Calu3 (cell line): ENCODE data around the gene HELQ. TPM values are rescaled to one million over a fixed set of nuclear protein-coding genes. Genes with fewer than 3 reads are reported as not detected.

ENCODE experiments used
- BruUV-seq: library from RNA; stranded (reverse); fragments of 400-500 nt; replicated peaks from 2 replicates; lab custom pipeline; 2021; lab: Mats Ljungman, UMichigan
- CTCF ChIA-PET: fragments of 300-600 bp; sonication (Branson Sonifier 250); formaldehyde crosslinking; loops from one replicate; lab custom pipeline; 2022; ENCODE audit warnings: antibody characterized with exemption; lab: Charles Lee
- DNase-seq: peaks from one replicate; pipeline ENCODE4 v3.0.0; 2022
- H3K27ac Mint-ChIP-seq: one replicate; pipeline ENCODE4 v1.8.0; 2022; ENCODE audit warnings: mixed read lengths; ENCODE audit not compliant: unreplicated experiment
- H3K27me3 Mint-ChIP-seq: one replicate; pipeline ENCODE4 v1.8.0; 2022; ENCODE audit warnings: mixed read lengths; ENCODE audit not compliant: unreplicated experiment
- H3K36me3 Mint-ChIP-seq: one replicate; pipeline ENCODE4 v1.8.0; 2022; ENCODE audit warnings: mild to moderate bottlenecking, moderate library complexity, mixed read lengths; ENCODE audit not compliant: insufficient read depth, unreplicated experiment
- H3K4me1 Mint-ChIP-seq: one replicate; pipeline ENCODE4 v1.8.0; 2022; ENCODE audit warnings: mild to moderate bottlenecking, low read depth, mixed read lengths; ENCODE audit not compliant: unreplicated experiment
- H3K4me3 Mint-ChIP-seq: one replicate; pipeline ENCODE4 v1.8.0; 2022; ENCODE audit warnings: mild to moderate bottlenecking, low read depth, moderate library complexity, mixed read lengths; ENCODE audit not compliant: unreplicated experiment
- H3K9me3 Mint-ChIP-seq: one replicate; pipeline ENCODE4 v1.8.0; 2022; ENCODE audit warnings: low read depth, mixed read lengths; ENCODE audit not compliant: unreplicated experiment
- CTCF ChIP-seq: fragments of 200-600 bp; IDR thresholded peaks from one replicate; pipeline ENCODE4 v1.8.0; 2022; ENCODE audit warnings: antibody characterized with exemption; ENCODE audit not compliant: unreplicated experiment
- intact Hi-C: fragments of 100-400 bp; cut with micrococcal nuclease; formaldehyde crosslinking; loops from one replicate; pipeline ENCODE4 v1.10.0; 2022; ENCODE audit not compliant: unreplicated experiment
- total RNA-seq: library from RNA; stranded (reverse); gene quantifications from 2 replicates; pipeline ENCODE4 v1.2.3, GENCODE V29; 2022

Gene HELQ
- total RNA-seq, 1 experiment from 2014 or later, result 7.8 TPM

GRCh38 chr4:83370640-83370906 lies 85.0 kb downstream of the HELQ start:
- no TSS peak for BruUV-seq
- CTCF ChIA-PET, result no interaction called here
- Mint-ChIP-seq H3K4me3 (no peak overlapping the region), H3K4me1 (no peaks in the 10 kb centered on the region), H3K27me3 (no peaks in the 10 kb centered on the region), H3K9me3 (no peaks in the 10 kb centered on the region), H3K36me3 (no peaks in the 10 kb centered on the region), H3K27ac (no peak overlapping the region)
- no peak for DNase-seq
- TF ChIP-seq CTCF, result no peak
- intact Hi-C loops, result no loop called here

GRCh38 chr4:83369831-83370639 lies 85.6 kb downstream of the HELQ start:
- Mint-ChIP-seq H3K27ac (no peak overlapping the region), H3K9me3 (no peaks in the 10 kb centered on the region)
- no TSS peak for BruUV-seq

GRCh38 chr4:83364312-83364711 lies 91.3 kb downstream of the HELQ start:
- Mint-ChIP-seq H3K27ac (no peak overlapping the region), H3K27me3 (no peaks in the 10 kb centered on the region), H3K9me3 (no peaks in the 10 kb centered on the region), H3K36me3 (no peaks in the 10 kb centered on the region), H3K4me3 (no peak overlapping the region), H3K4me1 (peaks cover 10% of the 10 kb centered on the region)
- BruUV-seq, result no TSS peak
- intact Hi-C loops, result loop anchor here (5.0 to 10.0 kb wide), 2 partner anchors 88 to 270 kb away; no protein-coding TSS in a partner anchor
- no peak for DNase-seq
- no peak for TF ChIP-seq CTCF
- CTCF ChIA-PET, result no interaction called here

More at GRCh38 chr4:83369831-83370639, 85.6 kb downstream of the HELQ start:
- H3K36me3 Mint-ChIP-seq, result no peaks in the 10 kb centered on the region
- no peaks in the 10 kb centered on the region for H3K4me1 Mint-ChIP-seq
- TF ChIP-seq CTCF, result no peak
- intact Hi-C loops, result loop anchor here (10.0 kb wide), 1 partner anchor 265 kb away; no protein-coding TSS in a partner anchor
- H3K27me3 Mint-ChIP-seq, result no peaks in the 10 kb centered on the region
- DNase-seq, result no peak
- CTCF ChIA-PET, result no interaction called here
- no peak overlapping the region for H3K4me3 Mint-ChIP-seq

GRCh38 chr4:83362492-83363329 lies 92.9 kb downstream of the HELQ start:
- no peaks in the 10 kb centered on the region for H3K36me3 Mint-ChIP-seq
- TF ChIP-seq CTCF, result no peak
- intact Hi-C loops, result loop anchor here (5.0 to 10.0 kb wide), 2 partner anchors 90 to 272 kb away; no protein-coding TSS in a partner anchor
- no TSS peak for BruUV-seq
- H3K4me1 Mint-ChIP-seq, result peaks cover 10% of the 10 kb centered on the region
- no peak for DNase-seq
- H3K27me3 Mint-ChIP-seq, result no peaks in the 10 kb centered on the region
- H3K4me3 Mint-ChIP-seq, result no peak overlapping the region
- CTCF ChIA-PET, result interaction anchor here (1.1 kb wide), 1 partner anchor 93 kb away, joined by 4 read pairs; the partner anchor contains the start of genes HELQ and MRPS18C
- H3K9me3 Mint-ChIP-seq, result no peaks in the 10 kb centered on the region
- H3K27ac Mint-ChIP-seq, result no peak overlapping the region
